HG02588 (cell line): ENCODE results near the gene IAH1.
"Not testable (repeated sequence)": the region's sequence is repeated elsewhere in the genome, so short reads cannot be mapped to it uniquely, and the experiment has no call there.

Experiments used
- ATAC-seq: cut with Tn5 transposase; IDR thresholded peaks from one replicate; pipeline ENCODE4 v1.9.1; 2021; ENCODE audit warnings: mild to moderate bottlenecking, moderate library complexity; ENCODE audit not compliant: unreplicated experiment

Gene IAH1

GRCh38 chr2:9472511-9472910, 1.8 kb upstream of the IAH1 start:
- ATAC-seq = no peak

- no peak for ATAC-seq
Measured at GRCh38 chr2:9473308-9473984, 905 bp upstream of the IAH1 start.

GRCh38 chr2:9473985-9474360, 378 bp upstream of the IAH1 start:
- peak; percentile 30 for ATAC-seq

- ATAC-seq = no peak
Measured at GRCh38 chr2:9477914-9478313, 3.6 kb downstream of the IAH1 start.

- no peak for ATAC-seq
Measured at GRCh38 chr2:9478526-9478925, 4.2 kb downstream of the IAH1 start.

- ATAC-seq = no peak
Measured at GRCh38 chr2:9480157-9480556, 5.8 kb downstream of the IAH1 start.

GRCh38 chr2:9483107-9483506, 8.8 kb downstream of the IAH1 start:
- ATAC-seq = no peak

GRCh38 chr2:9484533-9484932, 10.2 kb downstream of the IAH1 start:
- no peak for ATAC-seq

GRCh38 chr2:9488583-9489547, 14.5 kb downstream of the IAH1 start:
- no peak for ATAC-seq

- ATAC-seq = no peak
Measured at GRCh38 chr2:9490789-9491188, 16.4 kb downstream of the IAH1 start.

GRCh38 chr2:9492927-9493326, 18.6 kb downstream of the IAH1 start:
- no peak for ATAC-seq

- ATAC-seq = no peak
Measured at GRCh38 chr2:9493478-9493877, 19.1 kb downstream of the IAH1 start.

GRCh38 chr2:9494081-9494480, 19.7 kb downstream of the IAH1 start:
- ATAC-seq = no peak

GRCh38 chr2:9497017-9497416, 22.7 kb downstream of the IAH1 start:
- ATAC-seq = no peak

- no peak for ATAC-seq
Measured at GRCh38 chr2:9498210-9498609, 23.9 kb downstream of the IAH1 start.

GRCh38 chr2:9508931-9509330, 34.6 kb downstream of the IAH1 start:
- ATAC-seq = no peak

- not testable (repeated sequence) for ATAC-seq
Measured at GRCh38 chr2:9513946-9514345, 39.6 kb downstream of the IAH1 start.

- ATAC-seq = no peak
Measured at GRCh38 chr2:9517118-9517782, 42.9 kb downstream of the IAH1 start.

- no peak for ATAC-seq
Measured at GRCh38 chr2:9518163-9518562, 43.8 kb downstream of the IAH1 start.

GRCh38 chr2:9518780-9519179, 44.4 kb downstream of the IAH1 start:
- no peak for ATAC-seq

- ATAC-seq = no peak
Measured at GRCh38 chr2:9519250-9519649, 44.9 kb downstream of the IAH1 start.

GRCh38 chr2:9524291-9524690, 49.9 kb downstream of the IAH1 start:
- ATAC-seq = no peak
